Measurements from ENCODE around the gene RUSC2. TPM values are rescaled to one million over a fixed set of nuclear protein-coding genes. Genes with fewer than 3 reads are reported as not detected.

Gene RUSC2
- total RNA-seq, 1 experiment from 2014 or later: 11.6 TPM

DNA sequence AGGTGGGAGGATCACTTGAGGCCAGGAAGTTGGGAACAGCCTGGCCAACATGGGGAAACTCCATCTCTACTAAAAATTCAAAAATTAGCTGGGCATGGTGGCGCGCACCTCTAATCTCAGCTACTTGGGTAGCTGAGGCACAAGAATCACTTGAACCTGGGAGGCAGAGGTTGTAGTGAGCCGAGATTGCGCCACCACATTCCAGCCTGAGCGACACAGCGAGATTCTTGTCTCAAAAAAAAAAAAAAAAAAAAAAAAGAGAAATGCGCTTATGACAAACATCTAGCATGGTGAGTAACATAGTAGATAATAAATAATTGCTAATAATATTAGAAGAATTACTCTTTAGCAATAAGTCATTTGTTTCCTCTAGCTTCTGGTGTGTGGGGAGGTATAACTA lies 25.9 kb downstream of the RUSC2 start:
- H3K27ac ChIP-seq (ENCODE audit: low read depth, low read length): no peak overlapping the region
- peak overlapping the region; percentile 70 for H3K4me2 ChIP-seq (ENCODE audit: low read length)
- intact Hi-C loops (cut with micrococcal nuclease): no loop called here
- H3K4me1 ChIP-seq (ENCODE audit: control insufficient read depth in 1 of 2, insufficient read depth in 2 of 2, low read length in 2 of 2): peaks cover 63 to 87% of the 10 kb centered on the region in 2 experiments
- ATAC-seq: no peak
- no peaks in the 10 kb centered on the region for H3K9me3 ChIP-seq (ENCODE audit: control insufficient read depth in 1 of 2, insufficient read depth in 1 of 2, low read depth in 1 of 2, low read length in 2 of 2)
- no TSS peak for BruUV-seq (replicated peaks)
- no peaks in the 10 kb centered on the region for H4K20me1 ChIP-seq (ENCODE audit: insufficient read depth)
- peaks cover 12% of the 10 kb centered on the region for H3K79me2 ChIP-seq (ENCODE audit: insufficient read depth, low read length)
- no peaks in the 10 kb centered on the region for H3K9me2 ChIP-seq (ENCODE audit: insufficient read depth)
- H3K36me3 ChIP-seq (ENCODE audit: control insufficient read depth in 1 of 2, insufficient read depth in 2 of 2, low read length in 2 of 2): no peaks in the 10 kb centered on the region
- no peak for DNase-seq (ENCODE audit: low read depth, low spot score)
- TF ChIP-seq CEBPB (IDR thresholded peaks at IDR 0.05; ENCODE audit: low read depth) (peak; percentile 61), TCF7L2 (IDR thresholded peaks at IDR 0.05; ENCODE audit: borderline replicate concordance, extremely low read depth, insufficient read depth, insufficient read length) (no peak), EZH2 (IDR thresholded peaks at IDR 0.05) (no peak)
- no peak overlapping the region for H3K4me3 ChIP-seq (replicated peaks in 1 of 2; ENCODE audit: low read depth in 1 of 2, low read length in 2 of 2)
- ChIA-PET RAD21 (ENCODE audit: low non-redundant PET in 1 of 2, low total read pairs in 2 of 2, uncharacterized antibody in 2 of 2, unreplicated experiment in 2 of 2) (no interaction called here), CTCF (no interaction called here), POLR2A (no interaction called here)
- H3K27me3 ChIP-seq (ENCODE audit: insufficient read depth, low read length): no peaks in the 10 kb centered on the region
- H2AFZ ChIP-seq (ENCODE audit: low read depth, low read length, poor library complexity, severe bottlenecking): no peak overlapping the region
- H3K9ac ChIP-seq (ENCODE audit: low read length): 0 out of 2 replicates have a peak overlapping the region, but pooled peaks have one; percentile 46

DNA sequence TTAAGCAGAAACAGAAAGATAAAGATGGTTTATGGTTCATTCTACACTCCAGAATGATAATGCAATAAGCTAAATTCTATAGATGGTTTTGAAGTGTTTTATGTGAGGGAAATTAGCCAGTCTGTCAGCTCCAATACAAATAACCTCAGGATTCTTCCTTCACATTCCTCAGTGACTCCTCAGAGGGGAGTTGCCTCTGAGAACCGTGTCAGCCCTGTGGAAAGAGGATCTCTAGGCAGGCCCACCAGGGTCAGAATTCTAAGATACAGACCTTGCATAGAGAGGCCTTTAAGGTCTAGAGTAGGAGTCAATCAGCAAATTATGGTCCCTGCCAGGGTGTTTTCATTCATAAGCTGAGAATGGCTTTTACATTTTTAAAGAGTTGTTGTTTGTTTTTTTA lies 26.6 kb downstream of the RUSC2 start:
- Histone ChIP-seq H3K79me2 (ENCODE audit: insufficient read depth, low read length) (peaks cover 12% of the 10 kb centered on the region), H3K27me3 (ENCODE audit: insufficient read depth, low read length) (no peaks in the 10 kb centered on the region), H3K4me2 (ENCODE audit: low read length) (peak overlapping the region; percentile 70), H4K20me1 (ENCODE audit: insufficient read depth) (no peaks in the 10 kb centered on the region), H3K9ac (ENCODE audit: low read length) (peak overlapping the region; percentile 46), H3K36me3 (ENCODE audit: control insufficient read depth in 1 of 2, insufficient read depth in 2 of 2, low read length in 2 of 2) (no peaks in the 10 kb centered on the region), H3K4me1 (ENCODE audit: control insufficient read depth in 1 of 2, insufficient read depth in 2 of 2, low read length in 2 of 2) (peaks cover 56 to 81% of the 10 kb centered on the region in 2 experiments), H3K9me2 (ENCODE audit: insufficient read depth) (no peaks in the 10 kb centered on the region), H3K27ac (ENCODE audit: low read depth, low read length) (no peak overlapping the region; the same call in 1 of the 2 replicates), H3K4me3 (replicated peaks in 1 of 2; ENCODE audit: low read depth in 1 of 2, low read length in 2 of 2) (peak overlapping the region in 1 of 2 experiments; percentile 21; a peak in 2 of 4 replicates), H2AFZ (ENCODE audit: low read depth, low read length, poor library complexity, severe bottlenecking) (no peak overlapping the region), H3K9me3 (ENCODE audit: control insufficient read depth in 1 of 2, insufficient read depth in 1 of 2, low read depth in 1 of 2, low read length in 2 of 2) (no peaks in the 10 kb centered on the region)
- intact Hi-C loops (cut with micrococcal nuclease): no loop called here
- POLR2A ChIA-PET: no interaction called here
- no TSS peak for BruUV-seq (replicated peaks)
- RAD21 ChIA-PET (ENCODE audit: low non-redundant PET in 1 of 2, low total read pairs in 2 of 2, uncharacterized antibody in 2 of 2, unreplicated experiment in 2 of 2): no interaction called here
- DNase-seq (ENCODE audit: low read depth, low spot score) (no peak), ATAC-seq (peak; percentile 53)
- CTCF ChIA-PET: no interaction called here
- TF ChIP-seq, protein P1, sequence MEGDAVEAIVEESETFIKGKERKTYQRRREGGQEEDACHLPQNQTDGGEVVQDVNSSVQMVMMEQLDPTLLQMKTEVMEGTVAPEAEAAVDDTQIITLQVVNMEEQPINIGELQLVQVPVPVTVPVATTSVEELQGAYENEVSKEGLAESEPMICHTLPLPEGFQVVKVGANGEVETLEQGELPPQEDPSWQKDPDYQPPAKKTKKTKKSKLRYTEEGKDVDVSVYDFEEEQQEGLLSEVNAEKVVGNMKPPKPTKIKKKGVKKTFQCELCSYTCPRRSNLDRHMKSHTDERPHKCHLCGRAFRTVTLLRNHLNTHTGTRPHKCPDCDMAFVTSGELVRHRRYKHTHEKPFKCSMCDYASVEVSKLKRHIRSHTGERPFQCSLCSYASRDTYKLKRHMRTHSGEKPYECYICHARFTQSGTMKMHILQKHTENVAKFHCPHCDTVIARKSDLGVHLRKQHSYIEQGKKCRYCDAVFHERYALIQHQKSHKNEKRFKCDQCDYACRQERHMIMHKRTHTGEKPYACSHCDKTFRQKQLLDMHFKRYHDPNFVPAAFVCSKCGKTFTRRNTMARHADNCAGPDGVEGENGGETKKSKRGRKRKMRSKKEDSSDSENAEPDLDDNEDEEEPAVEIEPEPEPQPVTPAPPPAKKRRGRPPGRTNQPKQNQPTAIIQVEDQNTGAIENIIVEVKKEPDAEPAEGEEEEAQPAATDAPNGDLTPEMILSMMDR (IDR thresholded peaks at IDR 0.05 in 2 of 3, conservative IDR thresholded peaks at IDR 0.05 in 1 of 3; ENCODE audit: borderline replicate concordance in 1 of 3, insufficient read depth in 1 of 3, low read depth in 2 of 3, low read length in 2 of 3): no peak
- TF ChIP-seq SRF (IDR thresholded peaks at IDR 0.05; ENCODE audit: low read depth): no peak
- TF ChIP-seq ELF1 (IDR thresholded peaks at IDR 0.05; ENCODE audit: borderline replicate concordance, low read depth): no peak
- no peak for TF ChIP-seq ZNF274 (IDR thresholded peaks at IDR 0.05; ENCODE audit: low read depth, low read length)
- TF ChIP-seq CBX3 (IDR thresholded peaks at IDR 0.05; ENCODE audit: low read depth): no peak
- TF ChIP-seq, protein P2, sequence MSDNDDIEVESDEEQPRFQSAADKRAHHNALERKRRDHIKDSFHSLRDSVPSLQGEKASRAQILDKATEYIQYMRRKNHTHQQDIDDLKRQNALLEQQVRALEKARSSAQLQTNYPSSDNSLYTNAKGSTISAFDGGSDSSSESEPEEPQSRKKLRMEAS (IDR thresholded peaks at IDR 0.05): no peak
- no peak for TF ChIP-seq RAD21 (IDR thresholded peaks at IDR 0.05; ENCODE audit: low read depth)
- TF ChIP-seq, protein P3, sequence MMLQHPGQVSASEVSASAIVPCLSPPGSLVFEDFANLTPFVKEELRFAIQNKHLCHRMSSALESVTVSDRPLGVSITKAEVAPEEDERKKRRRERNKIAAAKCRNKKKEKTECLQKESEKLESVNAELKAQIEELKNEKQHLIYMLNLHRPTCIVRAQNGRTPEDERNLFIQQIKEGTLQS (IDR thresholded peaks at IDR 0.05): no peak
- 0 out of 2 replicates have a peak, but pooled peaks have one; percentile 23 for TF ChIP-seq FOSL1 (IDR thresholded peaks at IDR 0.05; ENCODE audit: low read depth)

Measured in HCT116 (cell line).